ENCODE measurements around the gene TAGLN2. TPM values are rescaled to one million over a fixed set of nuclear protein-coding genes. Genes with fewer than 3 reads are reported as not detected.

TAGLN2 gene
- total and polyA plus RNA-seq, 10 of the 15 experiments (the other 5 are each of a cell fraction or from before 2014, with no cell fraction given), result 155 to 611 (median 363) TPM

GRCh38 chr1:159931795-159932173 is 6.5 kb upstream of the TAGLN2 start:
- intact Hi-C loops (cut with micrococcal nuclease; ENCODE audit: unreplicated experiment) (no loop called here), in situ Hi-C loops (cut with MboI) (no loop called here)
- ATAC-seq, result no peak
- BruUV-seq (replicated peaks), result no TSS peak
- Histone ChIP-seq H3K36me3 (ENCODE audit: control insufficient read depth in 2 of 2, insufficient read depth in 2 of 2, low read length in 1 of 2) (no peaks in the 10 kb centered on the region), H3K27ac (ENCODE audit: control insufficient read depth, insufficient read depth) (no peak overlapping the region), H4K20me1 (ENCODE audit: control insufficient read depth, insufficient read depth) (no peaks in the 10 kb centered on the region), H3K27me3 (replicated peaks in 1 of 2; ENCODE audit: control insufficient read depth in 2 of 2, insufficient read depth in 2 of 2, low read length in 1 of 2) (0 out of 4 replicates have a peak, but pooled peaks cover 0 to 2% of the 10 kb centered on the region in 2 experiments), H3K4me3 (no peak overlapping the region), H3K4me1 (ENCODE audit: control insufficient read depth, insufficient read depth, low read length) (peaks cover 11% of the 10 kb centered on the region), H2AFZ (ENCODE audit: control insufficient read depth, low read depth, low read length) (no peak overlapping the region), H3K9me3 (replicated peaks; ENCODE audit: control insufficient read depth, insufficient read depth, low read length) (no peaks in the 10 kb centered on the region), H3K4me2 (ENCODE audit: control insufficient read depth, insufficient read depth) (no peak overlapping the region), H3K9ac (ENCODE audit: control insufficient read depth, insufficient read depth, low read length) (no peak overlapping the region), H3K79me2 (ENCODE audit: control insufficient read depth, insufficient read depth, low read length) (no peaks in the 10 kb centered on the region)
- TF ChIP-seq TBL1XR1 (IDR thresholded peaks at IDR 0.05; ENCODE audit: low read depth, low read length), result no peak
- no peak for TF ChIP-seq POLR2AphosphoS2 (IDR thresholded peaks at IDR 0.05; ENCODE audit: low read depth, low read length)
- no peak for TF ChIP-seq RELB (IDR thresholded peaks at IDR 0.05; ENCODE audit: low read depth)
- RAD21 ChIA-PET (ENCODE audit: unreplicated experiment), result interaction anchor here (2.1 to 12.4 kb wide), 3 partner anchors 9 to 76 kb away, joined by 12 to 113 read pairs (median 17); no protein-coding TSS in a partner anchor
- POLR2A ChIA-PET, result interaction anchor here (1.0 to 3.9 kb wide), 2 partner anchors 9 to 41 kb away, joined by 3 to 23 read pairs; partner anchors contain the start of gene TAGLN2
- SMC1A ChIA-PET (ENCODE audit: uncharacterized antibody, unreplicated experiment), result interaction anchor here (1.0 to 9.2 kb wide), 3 partner anchors 41 to 98 kb away, joined by 3 to 122 read pairs (median 4); no protein-coding TSS in a partner anchor
- WGBS (ENCODE audit: insufficient coverage, insufficient replicate concordance, low lambda C conversion rate, missing lambda C conversion rate), result 71% methylated on average over 3 of the region's 3 CpGs
- CTCF ChIA-PET, result interaction anchor here (1.6 to 22.4 kb wide), 5 partner anchors 9 to 132 kb away, joined by 3 to 422 read pairs (median 10); no protein-coding TSS in a partner anchor
- FAIRE-seq, result no peak
- no peak for DNase-seq (ENCODE audit: low read depth, low spot score)

All from GM12878 (cell line).